WTC11 (cell line): ENCODE measurements around the gene RAB11FIP3. TPM values are rescaled to one million over a fixed set of nuclear protein-coding genes. Genes with fewer than 3 reads are reported as not detected.
"Not testable (repeated sequence)": the region's sequence is repeated elsewhere in the genome, so short reads cannot be mapped to it uniquely, and the experiment has no call there.

Source experiments
- ATAC-seq: fragments of 200-7000 bp; cut with Tn5 transposase; 2 replicates; pipeline ENCODE4 v1.10.0; 2021; ENCODE audit warnings: mild to moderate bottlenecking, moderate library complexity
- CTCF ChIA-PET: fragments of 300-600 bp; sonication (Branson Sonifier 250); formaldehyde crosslinking; loops from one replicate; lab custom pipeline; 2021; ENCODE audit warnings: antibody characterized with exemption; lab: Charles Lee
- POLR2A ChIA-PET: fragments of 350-600 bp; sonication (Branson Sonifier 250); formaldehyde crosslinking; loops from one replicate; lab custom pipeline; 2021; ENCODE audit warnings: antibody characterized with exemption; lab: Charles Lee
- DNase-seq: peaks from one replicate; pipeline ENCODE4 v3.0.0; 2021; ENCODE audit warnings: low spot score
- H3K27ac Mint-ChIP-seq: 2 replicates; pipeline ENCODE4 v1.8.0; 2021; ENCODE audit warnings: mixed read lengths
- H3K27me3 Mint-ChIP-seq: 2 replicates; pipeline ENCODE4 v1.8.0; 2021; ENCODE audit warnings: low read depth, mild to moderate bottlenecking, moderate library complexity, mixed read lengths
- H3K36me3 Mint-ChIP-seq: 2 replicates; pipeline ENCODE4 v1.8.0; 2021; ENCODE audit warnings: mixed read lengths
- H3K4me1 Mint-ChIP-seq: 2 replicates; pipeline ENCODE4 v1.8.0; 2022; ENCODE audit warnings: mixed read lengths
- H3K4me3 Mint-ChIP-seq: 2 replicates; pipeline ENCODE4 v1.8.0; 2021; ENCODE audit warnings: mild to moderate bottlenecking, moderate library complexity, mixed read lengths
- H3K9me3 Mint-ChIP-seq: 2 replicates; pipeline ENCODE4 v1.8.0; 2021; ENCODE audit warnings: mixed read lengths
- ETV6 ChIP-seq: sonication (generic); formaldehyde crosslinking; IDR thresholded peaks from 2 replicates; pipeline ENCODE4 v1.8.1; 2022; ENCODE audit warnings: mild to moderate bottlenecking, missing genetic modification reagents
- FOXK1 ChIP-seq: sonication (generic); formaldehyde crosslinking; IDR thresholded peaks from 2 replicates; pipeline ENCODE4 v1.8.0; 2022; ENCODE audit warnings: mild to moderate bottlenecking, moderate library complexity, missing genetic modification reagents
- MXD4 ChIP-seq: fragments of 250-450 bp; sonication (Bioruptor Pico); IDR thresholded peaks from 2 replicates; pipeline ENCODE4 v1.8.0; 2021; ENCODE audit warnings: mild to moderate bottlenecking, moderate library complexity, borderline replicate concordance
- NFYB ChIP-seq: sonication (generic); formaldehyde crosslinking; conservative IDR thresholded peaks from 2 replicates; pipeline ENCODE4 v1.8.0; 2022; ENCODE audit warnings: low read depth, missing genetic modification reagents
- RORB ChIP-seq: fragments of 250-450 bp; sonication (Bioruptor Pico); IDR thresholded peaks from 2 replicates; pipeline ENCODE4 v1.9.0; 2021; ENCODE audit warnings: mild to moderate bottlenecking
- SP1 ChIP-seq: sonication (generic); formaldehyde crosslinking; conservative IDR thresholded peaks from 2 replicates; pipeline ENCODE4 v1.8.1; 2022; ENCODE audit warnings: missing genetic modification reagents
- TEAD4 ChIP-seq: sonication (generic); formaldehyde crosslinking; IDR thresholded peaks from 2 replicates; pipeline ENCODE4 v1.8.0; 2022; ENCODE audit warnings: mild to moderate bottlenecking, missing genetic modification reagents
- ZNF121 ChIP-seq: sonication (generic); formaldehyde crosslinking; IDR thresholded peaks from 2 replicates; pipeline ENCODE4 v1.8.0; 2023; ENCODE audit warnings: missing genetic modification reagents
- total RNA-seq: library from RNA; stranded (reverse); gene quantifications from 3 replicates; pipeline ENCODE4 v1.2.3, GENCODE V29; 2021
- TF ChIP-seq, protein P1 (sequence below): fragments of 250-450 bp; sonication (Bioruptor Pico); IDR thresholded peaks from 2 replicates; pipeline ENCODE4 v1.9.0; 2021; ENCODE audit warnings: moderate library complexity, mild to moderate bottlenecking, inconsistent platforms, borderline replicate concordance
- TF ChIP-seq, protein P2 (sequence below): sonication (generic); formaldehyde crosslinking; IDR thresholded peaks from 2 replicates; pipeline ENCODE4 v1.8.1; 2022; ENCODE audit warnings: mild to moderate bottlenecking, missing genetic modification reagents, moderate library complexity, borderline replicate concordance
- TF ChIP-seq, protein P3 (sequence below): fragments of 250-450 bp; sonication (Bioruptor Pico); IDR thresholded peaks from 2 replicates; pipeline ENCODE4 v1.9.0; 2021; ENCODE audit warnings: mild to moderate bottlenecking, borderline replicate concordance
- TF ChIP-seq, protein P4 (sequence below): fragments of 250-450 bp; sonication (Bioruptor Pico); IDR thresholded peaks from 2 replicates; pipeline ENCODE4 v1.8.0; 2021; ENCODE audit warnings: mild to moderate bottlenecking

RAB11FIP3 gene
- total RNA-seq, 1 experiment from 2014 or later, result 38.6 TPM

DNA sequence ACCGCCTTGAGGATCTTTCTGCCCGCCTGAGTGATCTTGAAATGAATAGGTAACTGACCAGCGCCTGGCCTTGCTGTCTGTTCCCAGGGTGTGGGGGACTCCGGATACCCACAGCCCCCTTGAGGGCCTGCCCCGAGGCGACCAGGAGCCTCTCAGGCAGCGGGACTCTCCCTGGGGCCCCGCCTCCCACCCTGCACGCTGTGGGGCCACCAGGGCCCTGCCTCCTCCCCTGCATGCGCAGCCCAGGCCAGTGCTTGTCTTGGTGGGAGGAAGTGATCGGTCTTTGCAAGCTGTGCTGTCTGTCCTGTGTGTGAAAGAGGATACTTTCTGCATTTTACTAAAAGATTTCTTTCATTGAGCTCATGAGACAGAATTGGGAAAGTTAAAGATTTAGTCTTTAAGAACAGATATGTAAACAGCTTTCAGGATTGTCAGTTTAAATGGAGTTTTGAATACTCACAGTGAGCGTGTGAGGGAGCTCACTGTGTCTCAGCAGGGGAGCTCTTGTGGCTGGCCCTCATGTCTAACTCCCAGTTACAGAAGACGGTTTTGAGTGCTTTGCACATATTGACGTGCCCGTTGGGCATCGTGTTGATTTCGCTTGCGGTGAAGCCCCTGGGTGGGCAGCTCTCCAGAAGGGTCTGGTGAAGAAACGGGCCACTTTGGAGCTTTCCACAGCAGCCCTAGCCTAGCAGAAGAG lies 65.9 kb downstream of the RAB11FIP3 start:
- peaks cover 12% of the 10 kb centered on the region for H3K4me1 Mint-ChIP-seq
- no peak for TF ChIP-seq MXD4 (CRISPR knock-in tag)
- TF ChIP-seq SP1 (CRISPR knock-in tag), result 0 out of 2 replicates have a peak, but pooled peaks have one; percentile 31
- TF ChIP-seq, protein P1, sequence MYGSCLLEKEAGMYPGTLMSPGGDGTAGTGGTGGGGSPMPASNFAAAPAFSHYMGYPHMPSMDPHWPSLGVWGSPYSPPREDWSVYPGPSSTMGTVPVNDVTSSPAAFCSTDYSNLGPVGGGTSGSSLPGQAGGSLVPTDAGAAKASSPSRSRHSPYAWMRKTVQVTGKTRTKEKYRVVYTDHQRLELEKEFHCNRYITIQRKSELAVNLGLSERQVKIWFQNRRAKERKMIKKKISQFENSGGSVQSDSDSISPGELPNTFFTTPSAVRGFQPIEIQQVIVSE (CRISPR knock-in tag), result no peak
- TF ChIP-seq, all 79 proteins: peak for 1
- Mint-ChIP-seq H3K27ac (peak overlapping the region; percentile 96), H3K36me3 (peaks cover 11% of the 10 kb centered on the region), H3K4me3 (no peak overlapping the region), H3K9me3 (no peaks in the 10 kb centered on the region), H3K27me3 (no peaks in the 10 kb centered on the region)
- ChIA-PET CTCF (interaction anchor here (0.6 to 3.0 kb wide), 8 partner anchors 9 to 257 kb away, joined by 3 to 11 read pairs (median 4); partner anchors contain the start of genes DECR2 and RAB11FIP3), POLR2A (interaction anchor here (0.6 kb wide), 1 partner anchor 91 kb away, joined by 3 read pairs; no protein-coding TSS in a partner anchor)
- ATAC-seq (peak; percentile 43), DNase-seq (no peak)

DNA sequence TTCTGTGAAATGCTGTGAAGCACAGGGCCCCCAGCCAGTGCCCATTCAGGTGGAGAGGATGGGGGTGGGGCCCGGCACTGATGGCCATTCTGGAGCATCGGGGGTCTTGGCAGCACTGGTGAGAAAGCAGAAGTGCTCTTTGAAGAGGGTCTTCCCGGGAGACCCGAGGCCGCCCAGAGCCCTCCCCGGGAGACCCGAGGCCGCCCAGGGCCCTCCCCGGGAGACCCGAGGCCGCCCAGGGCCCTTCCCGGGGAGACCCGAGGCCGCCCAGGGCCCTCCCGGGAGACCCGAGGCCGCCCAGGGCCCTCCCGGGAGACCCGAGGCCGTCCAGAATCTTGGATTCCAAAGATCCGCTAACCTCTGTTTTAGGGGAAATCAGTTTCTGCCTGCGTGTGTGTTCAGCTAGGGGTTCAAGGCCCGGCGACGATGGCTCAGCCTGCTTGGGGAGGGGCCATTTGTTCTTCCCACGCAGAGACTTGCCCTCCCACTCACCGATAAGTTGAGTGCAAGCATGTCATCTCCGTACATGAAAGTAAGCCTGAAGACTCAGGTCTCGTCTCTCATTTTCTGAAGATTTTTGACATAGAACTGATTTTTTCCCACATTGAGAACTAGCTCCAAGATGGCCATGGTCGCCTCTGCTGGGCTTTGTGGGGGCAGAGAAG lies 66.9 kb downstream of the RAB11FIP3 start:
- Mint-ChIP-seq H3K27me3 (no peaks in the 10 kb centered on the region), H3K9me3 (no peaks in the 10 kb centered on the region), H3K4me3 (no peak overlapping the region), H3K27ac (peak overlapping the region; percentile 88), H3K36me3 (peaks cover 11% of the 10 kb centered on the region), H3K4me1 (peaks cover 12% of the 10 kb centered on the region)
- TF ChIP-seq NFYB (CRISPR knock-in tag) (no peak), ZNF121 (no peak), TEAD4 (CRISPR knock-in tag) (no peak), RORB (CRISPR knock-in tag) (no peak), FOXK1 (CRISPR knock-in tag) (no peak), ETV6 (no peak)
- TF ChIP-seq, protein P2, sequence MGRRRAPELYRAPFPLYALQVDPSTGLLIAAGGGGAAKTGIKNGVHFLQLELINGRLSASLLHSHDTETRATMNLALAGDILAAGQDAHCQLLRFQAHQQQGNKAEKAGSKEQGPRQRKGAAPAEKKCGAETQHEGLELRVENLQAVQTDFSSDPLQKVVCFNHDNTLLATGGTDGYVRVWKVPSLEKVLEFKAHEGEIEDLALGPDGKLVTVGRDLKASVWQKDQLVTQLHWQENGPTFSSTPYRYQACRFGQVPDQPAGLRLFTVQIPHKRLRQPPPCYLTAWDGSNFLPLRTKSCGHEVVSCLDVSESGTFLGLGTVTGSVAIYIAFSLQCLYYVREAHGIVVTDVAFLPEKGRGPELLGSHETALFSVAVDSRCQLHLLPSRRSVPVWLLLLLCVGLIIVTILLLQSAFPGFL, result no peak
- TF ChIP-seq, protein P3, sequence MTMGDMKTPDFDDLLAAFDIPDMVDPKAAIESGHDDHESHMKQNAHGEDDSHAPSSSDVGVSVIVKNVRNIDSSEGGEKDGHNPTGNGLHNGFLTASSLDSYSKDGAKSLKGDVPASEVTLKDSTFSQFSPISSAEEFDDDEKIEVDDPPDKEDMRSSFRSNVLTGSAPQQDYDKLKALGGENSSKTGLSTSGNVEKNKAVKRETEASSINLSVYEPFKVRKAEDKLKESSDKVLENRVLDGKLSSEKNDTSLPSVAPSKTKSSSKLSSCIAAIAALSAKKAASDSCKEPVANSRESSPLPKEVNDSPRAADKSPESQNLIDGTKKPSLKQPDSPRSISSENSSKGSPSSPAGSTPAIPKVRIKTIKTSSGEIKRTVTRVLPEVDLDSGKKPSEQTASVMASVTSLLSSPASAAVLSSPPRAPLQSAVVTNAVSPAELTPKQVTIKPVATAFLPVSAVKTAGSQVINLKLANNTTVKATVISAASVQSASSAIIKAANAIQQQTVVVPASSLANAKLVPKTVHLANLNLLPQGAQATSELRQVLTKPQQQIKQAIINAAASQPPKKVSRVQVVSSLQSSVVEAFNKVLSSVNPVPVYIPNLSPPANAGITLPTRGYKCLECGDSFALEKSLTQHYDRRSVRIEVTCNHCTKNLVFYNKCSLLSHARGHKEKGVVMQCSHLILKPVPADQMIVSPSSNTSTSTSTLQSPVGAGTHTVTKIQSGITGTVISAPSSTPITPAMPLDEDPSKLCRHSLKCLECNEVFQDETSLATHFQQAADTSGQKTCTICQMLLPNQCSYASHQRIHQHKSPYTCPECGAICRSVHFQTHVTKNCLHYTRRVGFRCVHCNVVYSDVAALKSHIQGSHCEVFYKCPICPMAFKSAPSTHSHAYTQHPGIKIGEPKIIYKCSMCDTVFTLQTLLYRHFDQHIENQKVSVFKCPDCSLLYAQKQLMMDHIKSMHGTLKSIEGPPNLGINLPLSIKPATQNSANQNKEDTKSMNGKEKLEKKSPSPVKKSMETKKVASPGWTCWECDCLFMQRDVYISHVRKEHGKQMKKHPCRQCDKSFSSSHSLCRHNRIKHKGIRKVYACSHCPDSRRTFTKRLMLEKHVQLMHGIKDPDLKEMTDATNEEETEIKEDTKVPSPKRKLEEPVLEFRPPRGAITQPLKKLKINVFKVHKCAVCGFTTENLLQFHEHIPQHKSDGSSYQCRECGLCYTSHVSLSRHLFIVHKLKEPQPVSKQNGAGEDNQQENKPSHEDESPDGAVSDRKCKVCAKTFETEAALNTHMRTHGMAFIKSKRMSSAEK (CRISPR knock-in tag), result no peak
- TF ChIP-seq, protein P4, sequence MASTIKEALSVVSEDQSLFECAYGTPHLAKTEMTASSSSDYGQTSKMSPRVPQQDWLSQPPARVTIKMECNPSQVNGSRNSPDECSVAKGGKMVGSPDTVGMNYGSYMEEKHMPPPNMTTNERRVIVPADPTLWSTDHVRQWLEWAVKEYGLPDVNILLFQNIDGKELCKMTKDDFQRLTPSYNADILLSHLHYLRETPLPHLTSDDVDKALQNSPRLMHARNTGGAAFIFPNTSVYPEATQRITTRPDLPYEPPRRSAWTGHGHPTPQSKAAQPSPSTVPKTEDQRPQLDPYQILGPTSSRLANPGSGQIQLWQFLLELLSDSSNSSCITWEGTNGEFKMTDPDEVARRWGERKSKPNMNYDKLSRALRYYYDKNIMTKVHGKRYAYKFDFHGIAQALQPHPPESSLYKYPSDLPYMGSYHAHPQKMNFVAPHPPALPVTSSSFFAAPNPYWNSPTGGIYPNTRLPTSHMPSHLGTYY (CRISPR knock-in tag), result no peak
- no peak for DNase-seq
- ATAC-seq, result no peak
- ChIA-PET CTCF (interaction anchor here (3.0 kb wide), 1 partner anchor 100 kb away, joined by 11 read pairs; no protein-coding TSS in a partner anchor), POLR2A (no interaction called here)

DNA sequence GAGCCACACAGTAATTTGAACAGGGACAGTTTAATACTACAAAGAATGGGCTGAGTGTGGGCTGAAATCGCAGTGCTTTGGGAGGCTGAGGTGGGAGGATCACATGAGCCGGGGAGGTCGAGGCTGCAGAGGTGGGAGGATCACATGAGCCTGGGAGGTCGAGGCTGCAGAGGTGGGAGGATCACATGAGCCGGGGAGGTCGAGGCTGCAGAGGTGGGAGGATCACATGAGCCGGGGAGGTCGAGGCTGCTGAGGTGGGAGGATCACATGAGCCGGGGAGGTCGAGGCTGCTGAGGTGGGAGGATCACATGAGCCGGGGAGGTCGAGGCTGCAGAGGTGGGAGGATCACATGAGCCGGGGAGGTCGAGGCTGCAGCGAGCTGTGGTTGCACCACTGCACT lies 69.2 kb downstream of the RAB11FIP3 start:
- ChIA-PET POLR2A (interaction anchor here (1.0 kb wide), 1 partner anchor 97 kb away, joined by 3 read pairs; no protein-coding TSS in a partner anchor), CTCF (interaction anchor here (0.6 to 1.9 kb wide), 22 partner anchors 9 to 173 kb away, joined by 3 to 26 read pairs (median 5); partner anchors contain the start of genes DECR2, MRPL28, NME4 and RAB11FIP3)
- not testable (repeated sequence) for H3K27me3 Mint-ChIP-seq, ATAC-seq, H3K9me3 Mint-ChIP-seq, H3K36me3 Mint-ChIP-seq, H3K27ac Mint-ChIP-seq, H3K4me3 Mint-ChIP-seq, DNase-seq
- H3K4me1 Mint-ChIP-seq, result peaks cover 12% of the 10 kb centered on the region
